CD4-positive, alpha-beta T cell treated with Interleukin-2 at 100 ng/mL for 4 hours (primary cell): ENCODE measurements around the gene NAMPT.
"Not testable (repeated sequence)": the region's sequence is repeated elsewhere in the genome, so short reads cannot be mapped to it uniquely, and the experiment has no call there.

Experiments
- DNase-seq: peaks from one replicate; pipeline ENCODE4 v3.0.0-alpha.2; 2020; ENCODE audit warnings: low spot score

NAMPT gene

DNA sequence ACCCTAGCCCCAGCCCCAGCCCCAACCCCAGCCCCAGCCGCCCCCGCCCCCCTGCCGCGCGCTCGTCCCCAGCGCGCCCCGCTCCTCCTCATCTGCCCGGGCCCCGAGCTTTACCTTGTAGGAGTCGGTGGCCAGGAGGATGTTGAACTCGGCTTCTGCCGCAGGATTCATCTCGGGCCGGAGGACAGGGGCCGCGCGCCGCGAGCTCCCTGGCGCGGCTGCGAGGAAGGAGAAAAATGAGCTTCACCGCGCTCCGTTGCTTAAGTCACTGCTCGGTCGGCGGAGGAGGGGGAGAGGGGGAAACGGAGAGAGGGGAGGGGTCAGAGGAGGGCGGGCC lies at the start of gene NAMPT:
Gene NAMPT, minus strand, starts transcription at position 270 of the 337 bp plus-strand sequence. Its CDS starts 99 bp downstream, at position 171.
- DNase-seq, result no peak

GRCh38 chr7:106332201-106332600 lies 47.4 kb upstream of the NAMPT start:
- DNase-seq, result no peak

DNA sequence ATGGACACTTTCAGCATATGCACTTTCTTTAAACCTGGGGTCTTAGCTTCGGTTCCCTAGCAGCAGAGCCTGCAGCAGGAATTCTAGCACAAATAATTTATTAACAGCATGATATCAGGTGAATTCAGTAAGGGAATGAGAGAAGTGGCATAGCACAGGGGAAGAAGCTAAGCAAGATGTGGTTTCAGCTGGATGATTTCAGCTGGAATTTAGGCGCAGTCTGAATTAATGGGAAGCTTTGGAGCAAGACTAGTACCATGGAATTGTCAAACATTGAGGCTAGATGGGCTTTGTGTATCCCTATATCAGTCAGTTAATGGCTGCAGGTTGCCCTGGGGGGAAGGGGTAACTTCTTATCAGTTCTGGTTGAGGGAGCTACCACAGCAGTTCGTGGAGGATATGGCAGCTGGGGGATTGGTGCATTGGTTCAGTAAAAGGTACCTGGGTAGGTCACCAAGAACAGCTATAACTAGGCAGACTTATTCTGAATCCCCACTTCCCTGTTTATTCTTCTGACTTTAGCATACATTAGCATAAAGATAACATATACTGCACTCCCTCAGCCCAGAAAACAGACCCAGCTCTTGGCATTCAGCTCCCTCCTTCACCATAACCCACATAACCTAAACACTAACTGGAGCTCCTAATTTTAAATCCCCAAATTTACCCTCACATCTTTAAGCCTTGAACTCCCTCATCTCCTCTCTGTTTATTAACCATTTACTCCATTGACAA lies 46.8 kb upstream of the NAMPT start:
- no peak for DNase-seq

DNA sequence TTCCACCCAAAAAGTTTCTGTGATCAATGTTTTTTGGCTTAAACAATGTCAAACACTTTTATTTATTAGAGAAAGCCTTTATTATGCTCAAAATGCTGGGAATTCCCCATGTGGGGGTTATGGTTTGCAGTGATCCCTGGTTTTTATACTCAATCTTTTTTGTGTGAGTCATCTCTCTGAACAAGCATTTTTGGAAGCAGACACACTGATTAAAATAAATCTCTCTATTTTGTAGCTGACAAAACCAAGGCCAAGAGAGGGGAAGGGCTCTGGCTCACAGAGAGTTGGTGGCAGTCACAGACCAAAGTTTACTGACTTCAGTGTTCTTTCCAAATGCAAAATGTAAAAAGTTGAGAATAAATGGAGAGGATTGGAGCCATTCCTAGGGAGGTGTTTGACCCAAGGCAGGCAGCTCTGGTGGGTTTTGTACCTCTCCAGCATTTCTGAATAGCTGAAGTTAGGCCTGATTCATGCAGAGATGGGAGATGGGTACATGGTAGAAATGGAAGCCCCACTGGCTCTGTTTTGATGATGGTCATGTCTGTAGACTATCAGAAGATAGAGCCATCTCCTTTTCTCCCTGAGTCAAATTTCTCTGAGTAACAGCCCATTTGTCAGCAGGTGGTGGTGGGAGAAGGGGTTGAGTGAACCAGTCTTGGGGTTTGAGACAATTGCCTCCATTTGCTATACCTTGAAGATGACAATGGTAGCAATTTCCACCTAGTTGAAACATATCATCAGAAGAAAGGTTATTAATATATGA lies 45.4 kb upstream of the NAMPT start:
- no peak for DNase-seq

GRCh38 chr7:106329408-106329807 lies 44.6 kb upstream of the NAMPT start:
- DNase-seq, result no peak

- no peak for DNase-seq
Observed at GRCh38 chr7:106327538-106328481, 43.0 kb upstream of the NAMPT start.

GRCh38 chr7:106326594-106327537 lies 42.1 kb upstream of the NAMPT start:
- DNase-seq, result no peak

DNA sequence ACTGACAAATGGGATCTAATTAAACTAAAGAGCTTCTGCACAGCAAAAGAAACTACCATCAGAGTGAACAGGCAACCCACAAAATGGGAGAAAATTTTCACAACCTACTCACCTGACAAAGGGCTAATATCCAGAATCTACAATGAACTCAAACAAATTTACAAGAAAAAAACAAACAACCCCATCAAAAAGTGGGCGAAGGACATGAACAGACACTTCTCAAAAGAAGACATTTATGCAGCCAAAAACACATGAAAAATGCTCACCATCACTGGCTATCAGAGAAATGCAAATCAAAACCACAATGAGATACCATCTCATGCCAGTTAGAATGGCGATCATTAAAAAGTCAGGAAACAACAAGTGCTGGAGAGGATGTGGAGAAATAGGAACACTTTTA lies 39.7 kb upstream of the NAMPT start:
- not testable (repeated sequence) for DNase-seq

DNA sequence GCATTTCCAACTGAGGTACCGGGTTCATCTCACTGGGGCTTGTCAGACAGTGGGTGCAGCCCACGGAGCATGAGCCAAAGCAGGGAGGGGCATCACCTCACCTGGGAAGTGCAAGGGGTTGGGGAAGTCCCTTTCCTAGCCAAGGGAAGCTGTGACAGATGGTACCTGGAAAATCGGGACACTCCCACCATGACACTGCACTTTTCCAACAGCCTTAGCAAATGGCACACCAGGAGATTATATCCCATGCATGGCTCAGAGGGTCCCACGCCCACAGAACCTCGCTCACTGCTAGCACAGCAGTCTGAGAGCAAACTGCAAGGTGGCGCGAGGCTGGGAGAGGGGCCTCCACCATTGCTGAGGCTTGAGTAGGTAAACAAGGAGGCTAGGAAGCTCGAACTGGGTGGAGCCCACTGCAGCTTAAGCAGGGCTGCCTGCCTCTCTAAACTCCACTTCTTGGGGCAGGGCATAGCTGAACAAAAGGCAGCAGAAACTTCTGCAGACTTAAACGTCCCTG lies 35.5 kb upstream of the NAMPT start:
- not testable (repeated sequence) for DNase-seq

- no peak for DNase-seq
Observed at GRCh38 chr7:106318482-106318881, 33.7 kb upstream of the NAMPT start.

DNA sequence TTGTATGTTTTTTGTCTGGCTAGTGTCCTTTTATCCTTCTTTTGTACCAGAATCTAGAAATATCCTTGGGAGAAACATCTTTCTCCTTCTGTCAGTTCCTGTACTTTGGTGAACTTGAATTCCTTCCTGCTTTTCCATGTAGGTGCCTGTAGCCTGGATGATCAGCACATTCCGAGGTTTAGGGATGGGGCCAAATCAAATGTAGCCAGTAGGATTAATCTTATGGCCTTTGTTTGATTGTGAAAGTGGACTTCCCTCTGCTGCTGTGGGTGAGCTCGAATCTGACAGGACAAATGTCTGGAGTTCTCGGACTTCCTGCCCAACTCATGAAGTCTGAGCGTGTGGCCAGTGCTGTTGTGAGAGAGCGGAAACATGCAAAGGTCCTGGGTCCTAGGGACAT lies 33.2 kb upstream of the NAMPT start:
- no peak for DNase-seq

- DNase-seq, result no peak
Observed at GRCh38 chr7:106316947-106317346, 32.2 kb upstream of the NAMPT start.

GRCh38 chr7:106314875-106315274 lies 30.1 kb upstream of the NAMPT start:
- DNase-seq, result no peak

GRCh38 chr7:106313966-106314365 lies 29.2 kb upstream of the NAMPT start:
- no peak for DNase-seq

DNA sequence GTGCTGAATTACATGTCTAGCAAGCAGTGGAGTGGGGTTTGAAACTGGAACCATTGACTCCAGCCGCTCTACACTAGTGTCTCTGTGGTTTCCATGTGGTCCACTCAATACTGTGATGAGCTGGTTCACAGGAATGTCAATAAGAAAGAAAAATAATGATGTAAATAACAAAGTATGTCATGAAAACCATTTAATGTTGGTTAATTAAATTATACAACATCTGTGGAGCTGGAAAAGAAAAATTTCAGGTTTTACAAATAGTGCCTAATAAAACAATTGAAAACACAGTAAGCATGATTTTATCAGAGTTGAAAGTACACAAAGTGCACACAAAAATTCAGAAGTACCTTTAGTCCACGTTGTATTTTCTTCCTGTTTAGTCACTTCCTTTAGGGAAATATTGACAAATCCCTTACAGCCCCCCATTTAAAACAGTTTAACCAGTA lies 28.7 kb upstream of the NAMPT start:
- DNase-seq, result no peak

DNA sequence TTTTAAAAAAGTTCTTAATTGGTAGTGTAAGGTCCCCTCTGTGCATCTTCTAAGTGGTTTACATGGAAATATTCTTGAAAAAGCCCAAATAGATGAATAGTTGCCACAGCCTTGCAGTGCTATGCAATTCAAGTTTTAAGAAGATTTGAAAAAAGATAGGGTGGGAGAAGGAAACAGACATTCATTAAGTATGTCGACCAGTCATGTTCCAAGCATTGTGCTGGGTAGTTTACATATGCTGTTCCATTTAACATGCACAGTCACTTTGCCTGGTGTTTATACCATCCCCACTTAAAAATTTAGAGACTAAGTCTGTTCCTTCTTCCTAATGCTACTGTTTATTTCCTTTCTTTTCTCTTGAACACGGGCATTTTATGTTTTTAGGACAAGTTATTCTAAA lies 28.1 kb upstream of the NAMPT start:
- DNase-seq, result no peak

DNA sequence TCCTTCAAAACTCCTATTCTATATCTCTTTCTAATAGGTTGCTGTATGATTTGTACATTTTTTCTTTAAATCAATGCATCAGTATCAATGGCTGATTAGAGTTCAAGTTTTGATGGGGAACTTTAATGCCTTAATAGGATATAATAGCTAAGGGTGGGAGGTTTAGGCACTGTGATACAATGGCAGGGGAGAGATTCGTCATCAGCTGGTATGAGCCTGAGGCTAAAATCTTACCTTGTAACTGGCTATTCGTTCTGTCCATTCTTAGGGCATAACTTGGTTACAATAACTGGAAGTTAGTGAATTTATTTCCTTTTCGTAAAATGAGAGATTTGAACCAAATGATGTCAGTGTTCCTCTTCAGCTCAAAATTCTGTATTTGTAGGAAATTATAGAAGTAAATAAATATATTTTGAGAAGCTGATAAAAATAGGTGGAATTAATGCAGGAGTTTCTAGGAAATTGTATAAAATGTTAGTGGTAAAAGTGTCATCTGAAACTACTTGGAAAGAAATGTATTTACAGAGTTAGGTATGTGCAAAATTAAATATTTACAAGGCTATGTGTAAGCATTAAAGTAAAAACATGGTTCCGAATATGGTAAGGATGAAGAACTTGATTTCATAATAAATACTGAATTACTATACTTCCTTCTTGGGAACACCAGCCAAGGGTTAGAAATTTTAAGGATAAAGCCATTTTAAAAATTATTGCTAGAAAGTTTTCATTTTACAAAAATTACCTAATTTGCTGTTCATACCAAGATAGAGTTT lies 27.5 kb upstream of the NAMPT start:
- DNase-seq, result no peak

GRCh38 chr7:106309362-106309761 lies 24.6 kb upstream of the NAMPT start:
- DNase-seq, result no peak

DNA sequence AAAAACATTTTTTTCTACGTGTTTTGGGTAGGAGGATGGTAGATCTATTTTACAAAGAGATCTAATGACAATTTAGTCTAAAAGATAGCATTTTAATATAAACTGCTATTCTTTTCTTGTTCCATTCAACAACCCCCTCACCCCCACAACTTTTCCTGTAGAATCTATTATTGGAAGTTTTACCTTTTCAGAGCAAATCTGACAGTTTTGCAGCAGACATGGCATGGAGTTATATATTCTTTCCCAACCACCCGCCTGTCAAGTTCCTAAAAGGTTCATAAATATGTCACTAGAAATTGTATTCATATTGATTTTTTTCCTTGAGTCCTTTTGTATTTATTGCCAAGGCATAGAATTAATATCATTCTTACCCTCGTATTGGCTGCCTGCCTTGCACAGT lies 21.5 kb upstream of the NAMPT start:
- DNase-seq, result no peak

- DNase-seq, result no peak
Observed at GRCh38 chr7:106305732-106306131, 20.9 kb upstream of the NAMPT start.
